Heart left ventricle (tissue), 16 donors: ENCODE measurements around the gene TMEM126B. TPM values are rescaled to one million over a fixed set of nuclear protein-coding genes. Genes with fewer than 3 reads are reported as not detected.
"Not testable (repeated sequence)": the region's sequence is repeated elsewhere in the genome, so short reads cannot be mapped to it uniquely, and the experiment has no call there.

Experiments
- ATAC-seq, 4 donors: fragments of 200-7000 bp; cut with Tn5 transposase; one replicate each; pipeline ENCODE4 v1.9.1; 2020 to 2022; ENCODE audit warnings: moderate library complexity in 4 of 4, mild to moderate bottlenecking in 3 of 4, moderate number of reproducible peaks in 1 of 4
- DNase-seq, 5 donors: peaks; one replicate each; pipeline ENCODE4 v3.0.0-alpha.2; 2020
- H3K27ac ChIP-seq, 12 donors: fragments of 200-600 bp; sonication (generic) in 4 of 12; one replicate each; pipeline versions ENCODE4 v1.5.0 to v1.8.0; 2016 to 2022; ENCODE audit warnings: mild to moderate bottlenecking in 2 of 12
- H3K27me3 ChIP-seq, 9 donors: fragments of 200-600 bp; sonication (generic) in 2 of 9; one replicate each; pipeline versions ENCODE4 v1.5.1 to v1.8.0; 2016 to 2022; ENCODE audit warnings: mild to moderate bottlenecking in 3 of 9
- H3K36me3 ChIP-seq, 9 donors: fragments of 200-600 bp; sonication (generic) in 2 of 9; one replicate each; pipeline versions ENCODE4 v1.5.0 to v1.8.0; 2018 to 2022; ENCODE audit warnings: mild to moderate bottlenecking in 2 of 9
- H3K4me1 ChIP-seq, 12 donors: fragments of 200-600 bp; sonication (generic) in 4 of 12; one replicate each; pipeline versions ENCODE4 v1.5.0 to v1.8.0; 2016 to 2022; ENCODE audit warnings: mild to moderate bottlenecking in 3 of 12
- H3K4me3 ChIP-seq, 12 donors: fragments of 200-600 bp; sonication (generic) in 4 of 12; one replicate each; pipeline versions ENCODE4 v1.5.0 to v1.8.0; 2017 to 2022; ENCODE audit warnings: mild to moderate bottlenecking in 9 of 12, moderate library complexity in 4 of 12
- H3K9me3 ChIP-seq, 12 donors: fragments of 200-600 bp; sonication (generic) in 4 of 12; one replicate each; pipeline versions ENCODE4 v1.5.0 to v1.8.0; 2016 to 2022; ENCODE audit warnings: mild to moderate bottlenecking in 1 of 12
- POLR2A ChIP-seq, 2 donors: fragments of 450-650 bp; IDR thresholded peaks; one replicate each; pipeline ENCODE4 v1.6.1; 2017; ENCODE audit warnings: antibody characterized with exemption in 2 of 2, mild to moderate bottlenecking in 2 of 2, moderate library complexity in 2 of 2
- WGBS, 4 donors: extraction: QIAGEN DNeasy Blood & Tissue Kit in 2 of 4; methylation state at CpG; one replicate each; pipeline versions ENCODE4 v1.1.5 to v1.1.7; 2013 to 2018; 5-methylcytosine and 5-hydroxymethylcytosine counted together
- intact Hi-C, 10 donors: fragments of 100-400 bp; cut with DNase I; formaldehyde crosslinking; loops; one replicate each; pipeline versions ENCODE4 v1.11.1 to v1.14.2; 2022
- polyA plus RNA-seq, 2 donors: library from polyadenylated mRNA; stranded (reverse); fragments of 200-250 nt; gene quantifications; one replicate each; pipeline ENCODE4 v1.2.3, GENCODE V29; 2013
- total RNA-seq, 9 donors: library from RNA; depleted of rRNA in 2 of 9; stranded (reverse); fragments of >200 nt in 2 of 9; fragmentation: NEBNext Ultra II Directional in 3 of 9; extraction: Animal tissue kit (Norgen Biotek cat#: 25700) in 3 of 9; gene quantifications; one replicate each; pipeline versions ENCODE4 v1.1.0 to v1.2.4, GENCODE V29; 2016 to 2023
- TF ChIP-seq, protein P1 (sequence below), 12 donors: fragments of 200-600 bp; sonication (generic) in 4 of 12; IDR thresholded peaks; one replicate each; pipeline versions ENCODE4 v1.5.0 to v1.8.0; 2018 to 2022; ENCODE audit warnings: antibody characterized with exemption in 12 of 12, mild to moderate bottlenecking in 5 of 12
- donor health status: ischemic (EF 13 %, LVEDD 7.1; RV severe dilation, severe dysfunction).
- donor health status: healthy with polysubstance abuse.
- donor health status: DM: no; HTN: yes; CAD: no.
- donor health status: DM: no; HTN: no; CAD: no.
- donor health status: ischemic (EF 25% LVEDD 6.9; RV normal size, moderate dysfunction).
- donor health status: ischemic (EF 25% LVEDD 5.7; RV mildly dilated, moderate dysfunction).
- donor health status: healthy.
- donor health status: DM: yes; HTN: yes; CAD: no.
- donor health status: ischemic (EF 35%, LVEDD 5.7; RV mildly dilated, moderate dysfunction).
- donor health status: nonischemic (EF 11% LVEDD 7.7; RV severe dilation, severe dysfunction).
- donor health status: DM: yes; HTN: yes; CAD: no.
- donor health status: PGD.
- donor health status: ischemic (EF 29% LVEDD 5.4; RV normal size, mild dysfunction).
- donor health status: nonischemic (EF 23%, LVEDD 6.1; RV moderate dilation, normal function).

The TMEM126B gene
- total and polyA plus RNA-seq, 11 donors, result 42.7 to 129 (median 52.4) TPM

DNA sequence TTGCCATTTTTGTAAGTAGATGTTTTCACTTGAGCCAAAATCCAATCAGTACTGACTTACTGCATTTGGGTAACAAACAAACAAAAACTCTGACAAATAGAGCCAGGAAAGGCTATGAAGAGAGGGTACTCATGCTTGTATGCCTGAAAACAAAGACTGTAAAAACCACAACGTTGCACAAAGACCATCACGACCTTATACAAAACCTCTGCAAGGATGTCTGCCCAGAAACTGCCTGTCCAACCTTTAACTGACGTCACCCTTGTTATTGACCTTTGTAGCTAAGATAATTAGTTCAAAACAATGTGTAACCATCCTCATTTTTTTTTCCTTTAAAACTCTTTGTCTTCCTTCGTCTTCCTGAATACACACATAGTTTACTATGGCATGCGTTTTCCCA, 37.3 kb downstream of the TMEM126B start:
- no peaks in the 10 kb centered on the region for H3K27me3 ChIP-seq
- H3K4me1 ChIP-seq, result peaks cover 0 to 35% (median 26%) of the 10 kb centered on the region in 12 donors
- WGBS, 4 donors, result 80 to 82% (median 81%) methylated on average over 5 of the region's 5 CpGs
- TF ChIP-seq, protein P1, sequence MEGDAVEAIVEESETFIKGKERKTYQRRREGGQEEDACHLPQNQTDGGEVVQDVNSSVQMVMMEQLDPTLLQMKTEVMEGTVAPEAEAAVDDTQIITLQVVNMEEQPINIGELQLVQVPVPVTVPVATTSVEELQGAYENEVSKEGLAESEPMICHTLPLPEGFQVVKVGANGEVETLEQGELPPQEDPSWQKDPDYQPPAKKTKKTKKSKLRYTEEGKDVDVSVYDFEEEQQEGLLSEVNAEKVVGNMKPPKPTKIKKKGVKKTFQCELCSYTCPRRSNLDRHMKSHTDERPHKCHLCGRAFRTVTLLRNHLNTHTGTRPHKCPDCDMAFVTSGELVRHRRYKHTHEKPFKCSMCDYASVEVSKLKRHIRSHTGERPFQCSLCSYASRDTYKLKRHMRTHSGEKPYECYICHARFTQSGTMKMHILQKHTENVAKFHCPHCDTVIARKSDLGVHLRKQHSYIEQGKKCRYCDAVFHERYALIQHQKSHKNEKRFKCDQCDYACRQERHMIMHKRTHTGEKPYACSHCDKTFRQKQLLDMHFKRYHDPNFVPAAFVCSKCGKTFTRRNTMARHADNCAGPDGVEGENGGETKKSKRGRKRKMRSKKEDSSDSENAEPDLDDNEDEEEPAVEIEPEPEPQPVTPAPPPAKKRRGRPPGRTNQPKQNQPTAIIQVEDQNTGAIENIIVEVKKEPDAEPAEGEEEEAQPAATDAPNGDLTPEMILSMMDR (IDR thresholded peaks at IDR 0.05), result no peak
- no peak for TF ChIP-seq POLR2A (IDR thresholded peaks at IDR 0.05)
- H3K9me3 ChIP-seq, result no peaks in the 10 kb centered on the region
- H3K27ac ChIP-seq, result peak overlapping the region in 7 of 12 donors; percentile 96 to 99 (median 97)
- H3K4me3 ChIP-seq, result peak overlapping the region in 2 of 12 donors; percentile 78 to 88
- intact Hi-C loops, result loop anchor here in 3 of 10 donors (1.0 to 10.0 kb wide), 3 partner anchors 37 to 71 kb away; partner anchors contain the start of gene TMEM126B (in 2 of the 3)
- no peak for ATAC-seq
- DNase-seq, result no peak
- H3K36me3 ChIP-seq, result peaks cover 0 to 26% (median 13%) of the 10 kb centered on the region in 9 donors

DNA sequence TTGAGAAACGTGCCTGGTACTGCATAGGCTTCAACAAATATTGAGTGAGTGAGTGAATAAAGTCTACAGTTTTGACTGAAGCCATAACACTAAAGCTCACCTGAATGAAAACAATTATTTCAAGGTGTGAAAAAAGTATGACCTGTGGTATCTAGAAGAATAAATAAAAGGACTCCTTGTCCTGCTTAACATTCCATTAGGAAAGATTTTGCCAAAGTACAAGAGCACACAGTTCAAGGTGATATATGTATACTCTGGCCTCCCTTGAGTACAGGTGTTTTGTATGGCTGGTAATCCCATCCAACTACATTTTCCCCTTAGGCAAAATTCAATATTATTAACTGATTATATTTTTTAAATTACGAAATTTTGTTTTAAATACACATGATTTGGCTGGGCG, 38.3 kb downstream of the TMEM126B start:
- no peak for TF ChIP-seq POLR2A (IDR thresholded peaks at IDR 0.05)
- TF ChIP-seq, protein P1 (IDR thresholded peaks at IDR 0.05), result no peak
- intact Hi-C loops, result loop anchor here in 1 of 10 donors (10.0 kb wide), 1 partner anchor 72 kb away; no protein-coding TSS in a partner anchor
- Histone ChIP-seq H3K27me3 (no peaks in the 10 kb centered on the region), H3K4me1 (peaks cover 0 to 26% (median 17%) of the 10 kb centered on the region in 12 donors), H3K9me3 (no peaks in the 10 kb centered on the region), H3K4me3 (no peak overlapping the region), H3K36me3 (peaks cover 0 to 17% (median 6%) of the 10 kb centered on the region in 9 donors), H3K27ac (no peak overlapping the region)
- no peak for ATAC-seq
- no peak for DNase-seq
- WGBS, 4 donors, result 93 to 95% (median 93%) methylated on average over 3 of the region's 3 CpGs

DNA sequence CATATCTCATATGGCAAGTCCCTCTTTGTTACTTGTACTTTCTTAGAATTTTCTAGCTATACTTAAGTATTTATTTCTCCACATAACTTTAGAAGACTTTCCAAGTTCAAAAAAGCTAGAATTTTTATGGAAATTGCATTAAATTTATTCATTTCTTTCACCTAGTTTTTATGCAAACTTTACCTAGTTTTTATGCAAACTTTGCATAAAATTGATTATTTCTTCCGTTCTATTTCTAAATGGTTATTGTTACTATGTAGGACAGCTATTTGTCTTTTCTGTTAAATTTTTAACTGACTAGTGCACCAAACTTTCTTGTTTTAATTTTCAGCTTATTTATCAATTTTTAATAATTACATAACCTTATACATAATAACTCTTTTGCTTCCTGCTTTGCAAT, 39.8 kb downstream of the TMEM126B start:
- Histone ChIP-seq H3K36me3 (peaks cover 0 to 3% (median 0%) of the 10 kb centered on the region in 9 donors), H3K4me3 (no peak overlapping the region), H3K9me3 (no peaks in the 10 kb centered on the region), H3K27ac (no peak overlapping the region), H3K4me1 (peaks cover 0 to 11% (median 2%) of the 10 kb centered on the region in 12 donors), H3K27me3 (no peaks in the 10 kb centered on the region)
- intact Hi-C loops, result loop anchor here in 1 of 10 donors (10.0 kb wide), 1 partner anchor 73 kb away; no protein-coding TSS in a partner anchor
- WGBS, 4 donors, result 90 to 99% (median 96%) methylated on average over 1 of the region's 1 CpG
- TF ChIP-seq POLR2A (IDR thresholded peaks at IDR 0.05), result no peak
- TF ChIP-seq, protein P1 (IDR thresholded peaks at IDR 0.05), result no peak
- no peak for DNase-seq
- ATAC-seq, result no peak

DNA sequence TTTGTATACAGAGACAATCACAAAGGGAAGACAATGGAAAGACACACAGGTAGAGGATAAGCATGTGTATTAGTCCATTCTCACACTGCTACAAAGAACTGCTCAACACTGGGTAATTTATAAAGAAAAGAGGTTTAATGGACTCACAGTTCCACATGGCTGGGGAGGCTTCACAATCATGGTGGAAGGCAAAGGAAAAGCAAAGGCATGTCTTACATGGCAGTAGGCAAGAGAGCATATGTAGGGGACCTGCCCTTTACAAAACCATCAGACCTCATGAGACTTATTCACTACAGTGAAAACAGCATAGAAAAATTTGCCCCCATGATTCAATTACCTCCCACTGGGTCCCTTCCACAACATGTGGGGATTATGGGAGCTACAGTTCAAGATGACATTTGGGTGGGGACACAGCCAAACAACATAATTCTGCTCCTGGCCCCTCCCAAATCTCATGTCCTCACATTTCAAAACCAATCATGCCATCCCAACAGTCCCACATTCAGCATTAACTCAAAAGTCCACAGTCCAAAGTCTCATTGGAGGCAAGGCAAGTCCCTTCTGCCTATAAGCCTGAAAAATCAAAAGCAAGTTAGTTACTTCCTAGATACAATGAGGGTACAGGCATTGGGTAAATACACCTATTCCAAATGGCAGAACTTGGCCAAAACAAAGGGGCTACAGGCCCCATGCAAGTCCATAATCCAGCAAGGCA, 42.7 kb downstream of the TMEM126B start:
- H3K4me1 ChIP-seq, H3K27me3 ChIP-seq, H3K4me3 ChIP-seq, H3K36me3 ChIP-seq, H3K27ac ChIP-seq, ATAC-seq, intact Hi-C loops, H3K9me3 ChIP-seq, DNase-seq: not testable (repeated sequence)
